Measurements from ENCODE around the gene BTG1.

GRCh38 chr12:92094751-92095161, 50.9 kb downstream of the BTG1 start:
- TF ChIP-seq EZH2 (IDR thresholded peaks at IDR 0.05) (no peak), CTCF (IDR thresholded peaks at IDR 0.05) (no peak), EZH2phosphoT487 (IDR thresholded peaks at IDR 0.05) (no peak)
